Measurements from ENCODE around the gene MESD.
A peak's percentile ranks its signal among the peaks of the same experiment; 100 is the strongest.

MESD gene

DNA sequence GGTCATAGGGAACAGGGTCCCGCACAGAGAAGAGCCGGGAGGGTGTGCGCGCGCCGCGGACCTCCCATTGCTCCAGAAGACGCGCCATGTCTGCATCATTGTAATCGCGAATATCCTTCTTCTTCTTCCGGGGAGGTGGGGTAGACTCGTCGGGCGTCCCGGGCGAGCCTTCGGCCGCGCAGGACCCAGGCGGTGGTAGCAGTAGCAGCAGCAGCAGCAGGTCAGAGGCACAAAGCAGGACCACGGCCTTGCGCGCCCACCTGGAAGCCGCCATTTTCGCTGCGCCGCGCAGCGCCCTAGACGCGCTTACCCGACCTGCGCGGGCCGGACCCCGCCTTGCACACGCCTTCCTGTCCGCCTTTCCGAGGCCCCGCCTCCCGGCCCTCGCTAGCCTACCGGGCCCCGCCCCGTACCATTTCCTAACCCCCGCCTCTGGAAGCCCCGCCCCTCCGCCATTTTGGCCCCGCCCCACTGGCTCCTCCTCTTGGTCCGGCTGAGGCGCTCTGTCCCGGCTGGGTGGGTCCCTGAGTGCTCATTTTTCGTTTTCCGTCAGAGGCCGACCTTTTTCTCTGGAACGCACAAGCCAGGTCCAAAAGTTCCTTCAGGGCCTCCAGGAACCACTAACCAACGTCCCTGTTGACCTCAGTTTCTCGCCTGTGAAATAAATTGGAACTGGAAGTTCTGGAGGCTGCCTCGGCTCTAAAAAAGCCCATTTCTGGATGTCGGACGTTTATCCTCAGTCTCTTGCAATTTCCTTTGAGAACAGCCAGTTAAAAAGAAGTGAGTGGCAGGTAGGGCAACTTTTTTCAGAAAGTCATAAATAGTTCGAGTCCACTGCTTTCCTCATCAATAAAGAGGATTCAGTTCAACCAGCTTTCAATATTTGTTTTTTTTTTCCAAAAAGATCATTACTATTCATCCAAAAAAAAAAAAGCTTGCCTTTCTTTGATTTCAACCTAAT lies at the start of gene MESD:
MESD (minus strand) TSS at position 302 of the 961 bp plus-strand sequence; CDS start at position 274, 28 bp downstream.
- DNase-seq = peak; percentile 95

DNA sequence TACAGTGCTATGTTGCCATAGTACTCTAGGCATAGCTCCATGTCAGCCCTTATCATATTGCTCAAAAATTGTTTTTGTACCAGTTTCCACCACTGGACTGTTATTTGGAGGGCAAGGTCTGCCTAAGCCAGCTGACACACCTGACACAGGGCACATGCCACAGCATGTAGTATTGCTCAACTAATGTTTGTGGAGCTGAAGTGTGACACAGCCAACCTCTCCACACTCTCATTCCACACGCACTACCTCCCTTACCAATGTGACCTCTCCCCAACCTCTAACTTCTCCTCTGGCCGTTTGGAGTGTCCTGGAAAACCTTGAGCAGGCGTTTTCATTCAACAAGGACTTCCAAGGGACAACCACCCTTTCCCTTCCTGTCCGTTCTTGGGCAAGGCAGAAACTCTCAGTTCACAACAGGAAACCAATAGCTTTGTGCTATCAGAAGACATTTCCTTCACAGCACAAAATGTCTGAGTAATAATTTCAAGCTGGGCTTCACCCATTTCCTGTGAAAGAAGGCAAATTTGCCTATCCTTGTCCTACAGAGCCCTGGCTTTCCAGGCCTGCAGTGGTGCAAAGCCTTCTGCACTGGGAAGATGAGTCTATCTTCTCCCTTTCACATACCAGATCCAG lies 49.5 kb upstream of the MESD start:
- DNase-seq = no peak

- no peak for DNase-seq
Observed at GRCh38 chr15:81037952-81038743, 48.5 kb upstream of the MESD start.

DNA sequence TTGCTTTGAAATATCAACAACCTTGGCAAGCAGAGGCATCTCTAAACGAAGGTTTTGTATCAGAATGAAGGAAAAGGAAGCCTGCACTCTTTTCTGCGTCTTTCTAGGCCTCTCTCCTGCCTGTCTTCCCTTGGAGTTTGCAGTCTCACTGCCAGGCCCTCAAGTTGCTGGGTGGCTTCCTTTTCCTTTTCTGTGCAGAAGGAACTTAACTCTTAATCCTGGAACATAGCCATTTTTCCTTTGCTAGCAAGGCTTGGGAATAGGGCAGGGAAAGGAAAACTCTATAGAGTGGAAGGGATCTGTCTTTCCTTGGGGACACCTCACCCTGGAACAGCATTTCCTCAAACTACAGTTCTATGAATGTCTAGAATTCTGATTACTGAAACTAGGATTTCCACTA lies 43.9 kb upstream of the MESD start:
- no peak for DNase-seq

DNA sequence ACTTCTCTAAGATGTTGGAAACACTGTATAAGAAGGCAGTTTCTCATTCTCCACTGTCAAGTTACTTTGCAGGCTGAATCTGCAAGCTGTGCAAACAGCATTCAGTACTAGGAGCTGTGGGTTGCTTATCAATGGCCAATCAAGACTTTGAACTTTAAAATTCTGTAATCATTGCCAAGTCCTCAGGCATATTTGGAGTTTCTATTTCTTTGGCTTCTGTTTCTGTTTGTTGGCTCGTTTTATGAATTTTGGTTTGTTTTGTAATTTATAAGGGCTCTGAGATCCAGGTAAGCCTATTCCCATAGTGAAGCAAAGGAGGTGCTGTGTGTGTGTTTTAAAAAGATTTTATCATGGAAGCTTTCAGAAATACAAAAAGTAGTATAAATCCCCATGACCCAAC lies 43.2 kb upstream of the MESD start:
- DNase-seq = no peak

DNA sequence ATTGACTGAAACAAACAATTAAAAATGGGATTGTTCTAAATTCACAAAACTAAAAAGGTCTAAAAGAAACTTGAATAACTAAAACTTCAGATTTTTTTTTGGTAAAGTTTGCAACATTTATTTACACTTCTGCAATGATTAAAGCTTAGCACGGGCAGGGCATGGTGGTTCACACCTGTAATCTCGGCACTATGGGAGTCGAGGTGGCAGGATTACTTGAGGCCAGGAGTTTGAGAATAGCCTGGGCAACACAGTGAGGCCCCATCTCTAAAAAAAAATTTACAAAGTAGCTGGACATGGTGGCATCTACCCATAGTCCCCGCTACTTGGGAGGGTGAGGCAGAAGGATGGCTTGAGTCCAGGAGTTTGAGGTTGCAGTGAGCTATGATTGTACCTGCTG lies 42.7 kb upstream of the MESD start:
- no peak for DNase-seq

DNA sequence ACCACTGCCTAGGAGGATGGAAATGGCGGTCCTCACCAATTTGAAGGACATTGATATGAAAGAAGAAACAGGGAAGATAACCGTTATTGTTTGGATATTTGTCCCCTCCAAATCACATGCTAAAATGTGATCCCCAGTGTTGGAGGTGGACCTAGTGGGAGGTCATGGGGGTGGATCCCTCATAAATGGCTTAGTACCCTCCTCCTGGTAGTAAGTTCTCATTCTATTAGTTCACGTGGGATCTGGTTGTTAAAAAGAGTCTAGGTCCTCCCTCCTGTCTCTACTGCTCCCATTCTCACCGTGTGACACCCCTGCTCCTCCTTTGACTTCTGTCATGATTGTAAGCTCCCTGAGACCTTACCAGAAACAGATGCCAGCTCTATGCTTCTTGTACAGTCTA lies 41.6 kb upstream of the MESD start:
- DNase-seq = no peak

- no peak for DNase-seq
Observed at GRCh38 chr15:81030301-81030750, 40.7 kb upstream of the MESD start.

GRCh38 chr15:81029414-81030300 lies 40.0 kb upstream of the MESD start:
- DNase-seq = no peak

DNA sequence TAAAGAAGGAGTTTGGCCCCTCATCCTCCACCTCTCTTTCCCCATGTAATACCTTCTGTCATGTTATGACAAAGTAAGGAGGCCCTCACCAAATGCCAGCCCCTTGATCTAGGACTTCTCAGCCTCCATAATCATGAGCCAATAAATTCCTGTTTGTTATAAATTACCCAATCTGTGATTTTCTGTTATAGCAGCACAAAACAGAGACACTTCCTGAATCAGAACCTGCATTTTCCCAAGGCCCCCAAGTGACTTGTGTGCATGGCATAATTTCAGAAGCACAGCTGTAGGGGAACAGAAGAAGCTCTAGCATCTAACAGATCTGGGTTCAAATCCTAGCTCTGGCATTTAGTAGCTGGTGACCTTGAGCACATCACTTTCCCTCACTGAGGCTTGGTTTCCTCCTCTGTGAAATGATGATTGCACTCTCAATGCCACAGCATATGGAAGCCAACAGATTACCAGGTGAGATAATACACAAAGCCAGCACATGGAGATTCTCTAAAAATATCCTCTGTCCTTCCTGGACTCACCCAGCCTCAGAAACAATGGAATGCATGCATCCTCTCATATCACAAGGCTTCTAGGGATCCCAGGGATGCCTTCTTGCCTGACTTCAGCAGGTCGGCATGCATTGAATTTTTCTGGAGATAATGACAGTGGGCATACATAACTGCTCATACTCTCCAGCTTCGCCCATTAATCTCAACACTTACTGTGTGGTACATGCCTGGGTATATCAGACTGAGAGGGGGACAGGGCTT lies 37.4 kb upstream of the MESD start:
- no peak for DNase-seq

GRCh38 chr15:81025721-81026370 lies 36.2 kb upstream of the MESD start:
- DNase-seq = no peak

DNA sequence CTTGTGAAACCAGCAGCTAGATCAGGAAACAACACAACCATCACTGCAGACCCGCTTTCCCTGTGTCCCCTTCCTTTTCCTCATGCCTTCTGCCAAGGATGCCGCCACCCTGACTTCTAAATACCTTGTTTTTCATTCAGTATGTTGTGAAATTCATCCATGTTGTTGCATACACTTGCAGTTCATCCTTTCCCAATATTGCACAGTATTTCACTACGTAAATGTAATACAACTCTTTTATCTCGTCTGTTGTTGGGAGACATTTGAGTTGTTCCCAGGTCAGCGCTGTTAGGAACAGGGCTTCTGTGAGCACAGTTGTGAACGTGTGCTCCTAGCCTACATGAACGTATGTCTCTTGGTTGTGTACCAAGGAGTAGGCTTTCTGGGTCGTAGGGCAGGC lies 35.3 kb upstream of the MESD start:
- no peak for DNase-seq

GRCh38 chr15:81024265-81024872 lies 34.8 kb upstream of the MESD start:
- no peak for DNase-seq

DNA sequence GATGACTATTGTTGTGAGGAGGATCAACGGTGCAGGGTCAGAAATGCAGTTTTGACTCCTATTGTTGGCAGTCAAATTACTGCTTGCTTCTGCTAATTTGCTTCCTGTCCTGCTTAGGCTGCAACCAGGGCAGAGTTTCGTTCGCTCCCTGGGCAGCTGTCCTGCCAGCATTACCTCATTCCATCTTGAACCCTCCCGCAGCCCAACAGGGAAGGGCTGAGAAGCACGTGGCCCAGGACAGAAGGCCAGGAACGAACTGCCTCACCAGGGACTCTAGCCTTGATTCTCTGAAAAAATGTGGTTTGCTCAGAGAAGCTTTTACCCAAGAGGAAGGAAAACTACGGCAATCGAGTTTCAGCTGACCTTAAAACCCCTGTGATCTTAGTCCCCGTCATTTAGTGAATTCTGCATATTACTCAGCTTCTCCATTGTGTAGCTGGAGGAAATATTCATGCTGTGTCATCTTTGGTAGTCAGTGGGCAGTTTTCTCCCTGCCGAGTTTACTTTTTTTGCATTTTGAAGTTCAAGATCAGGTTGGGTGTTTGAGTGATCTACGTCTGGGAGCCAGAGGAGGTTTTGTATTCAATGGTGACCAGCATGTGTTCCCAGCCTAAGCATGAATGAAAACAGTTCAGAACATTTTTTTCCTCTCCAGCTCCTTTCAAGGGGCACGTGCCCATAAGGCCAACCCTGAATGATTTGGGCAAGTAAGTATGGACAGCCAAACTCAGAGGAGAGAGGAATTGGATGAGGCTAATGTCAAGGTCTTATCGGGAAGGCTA lies 34.1 kb upstream of the MESD start:
- peak; percentile 30 for DNase-seq

GRCh38 chr15:81021321-81021720 lies 31.7 kb upstream of the MESD start:
- DNase-seq = no peak

- DNase-seq = no peak
Observed at GRCh38 chr15:81018197-81018596, 28.6 kb upstream of the MESD start.

- no peak for DNase-seq
Observed at GRCh38 chr15:81016489-81017068, 27.0 kb upstream of the MESD start.

DNA sequence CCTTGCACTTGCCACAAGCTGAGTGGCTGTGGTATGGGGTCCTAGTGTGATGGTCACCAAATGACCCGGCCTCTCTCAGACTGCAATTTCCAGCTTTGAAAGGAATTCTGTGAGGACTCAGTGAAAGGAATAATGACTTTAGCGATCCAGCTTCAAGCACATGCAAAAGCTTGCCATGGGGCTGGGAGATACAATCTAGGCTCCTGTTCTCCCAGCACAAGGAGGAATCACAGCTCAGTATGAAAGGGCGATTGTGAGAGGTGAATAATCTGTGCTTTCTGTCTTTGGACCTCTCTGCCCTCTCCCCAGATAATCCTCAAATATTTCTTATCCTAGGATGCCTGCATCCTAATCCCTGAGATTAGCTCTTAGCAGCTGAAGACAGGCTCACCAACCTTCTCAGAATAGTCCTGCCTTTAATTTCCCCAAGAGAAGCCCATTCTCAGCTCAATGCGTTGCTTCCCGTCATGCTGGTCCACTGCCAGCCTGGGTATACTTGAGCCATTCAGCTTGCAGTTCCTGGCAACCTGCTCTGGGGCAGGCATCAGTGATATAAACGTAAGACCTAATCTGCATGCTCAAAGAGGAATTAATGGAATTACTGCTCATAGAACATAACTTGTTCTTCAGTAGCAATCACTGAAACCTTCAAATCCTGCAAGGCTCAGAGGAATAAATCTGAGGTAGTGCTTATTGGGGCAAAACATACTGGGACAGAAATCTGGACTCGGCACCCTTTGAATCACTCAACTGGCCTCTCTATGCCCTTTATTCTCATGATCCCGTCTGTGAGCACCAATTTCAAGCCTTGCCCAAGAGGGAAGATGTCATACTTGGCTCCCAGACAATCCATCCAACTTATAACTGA lies 26.2 kb upstream of the MESD start:
- no peak for DNase-seq

Measured in CD4-positive, alpha-beta T cell treated with Interleukin-17A for 1 hour (primary cell).